Sciatic nerve (tissue), 2 donors: ENCODE data around the gene NFKBIL1. TPM values are rescaled to one million over a fixed set of nuclear protein-coding genes. Genes with fewer than 3 reads are reported as not detected.

ENCODE experiments used
- ATAC-seq: fragments of 200-7000 bp; cut with Tn5 transposase; one replicate; pipeline ENCODE4 v1.9.1; 2020; ENCODE audit warnings: mild to moderate bottlenecking, moderate library complexity
- DNase-seq: peaks from one replicate; pipeline ENCODE4 v3.0.0-alpha.2; 2020; ENCODE audit warnings: low spot score
- intact Hi-C: fragments of 100-400 bp; cut with DNase I; formaldehyde crosslinking; loops from one replicate; pipeline ENCODE4 v1.14.2; 2022
- total RNA-seq: library from RNA; stranded (reverse); fragmentation: NEBNext Ultra II Directional; extraction: Animal tissue kit (Norgen Biotek cat#: 25700); gene quantifications from one replicate; pipeline ENCODE4 v1.2.1, GENCODE V29; 2021
- donor health status: DM: no; HTN: no; CAD: no.
- donor health status: DM: no; HTN: no; CAD: no.

The NFKBIL1 gene
- total RNA-seq, 1 donor from 2014 or later: 23.0 TPM

DNA sequence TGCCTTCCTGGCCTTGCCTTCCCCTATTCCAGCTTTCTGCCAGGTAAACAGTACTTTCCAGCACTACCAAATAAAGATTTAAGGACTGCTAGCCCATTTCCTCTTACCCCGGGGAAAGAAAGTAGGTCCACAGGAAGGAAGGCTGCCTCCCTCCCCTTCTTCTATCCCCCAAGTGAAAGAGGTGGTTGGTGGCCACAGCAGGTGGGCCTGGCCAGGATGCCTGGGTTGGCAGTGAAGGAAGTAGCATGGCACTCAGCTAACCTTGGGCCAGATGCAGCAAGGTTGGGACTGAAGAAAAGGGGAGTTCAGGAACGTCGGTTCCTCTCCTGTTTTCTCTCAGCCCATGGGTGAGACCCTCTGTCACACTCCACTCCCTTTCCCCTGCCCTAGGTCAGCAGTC lies 8.9 kb downstream of the NFKBIL1 start:
- DNase-seq (no peak), ATAC-seq (no peak)
- intact Hi-C loops: no loop called here

DNA sequence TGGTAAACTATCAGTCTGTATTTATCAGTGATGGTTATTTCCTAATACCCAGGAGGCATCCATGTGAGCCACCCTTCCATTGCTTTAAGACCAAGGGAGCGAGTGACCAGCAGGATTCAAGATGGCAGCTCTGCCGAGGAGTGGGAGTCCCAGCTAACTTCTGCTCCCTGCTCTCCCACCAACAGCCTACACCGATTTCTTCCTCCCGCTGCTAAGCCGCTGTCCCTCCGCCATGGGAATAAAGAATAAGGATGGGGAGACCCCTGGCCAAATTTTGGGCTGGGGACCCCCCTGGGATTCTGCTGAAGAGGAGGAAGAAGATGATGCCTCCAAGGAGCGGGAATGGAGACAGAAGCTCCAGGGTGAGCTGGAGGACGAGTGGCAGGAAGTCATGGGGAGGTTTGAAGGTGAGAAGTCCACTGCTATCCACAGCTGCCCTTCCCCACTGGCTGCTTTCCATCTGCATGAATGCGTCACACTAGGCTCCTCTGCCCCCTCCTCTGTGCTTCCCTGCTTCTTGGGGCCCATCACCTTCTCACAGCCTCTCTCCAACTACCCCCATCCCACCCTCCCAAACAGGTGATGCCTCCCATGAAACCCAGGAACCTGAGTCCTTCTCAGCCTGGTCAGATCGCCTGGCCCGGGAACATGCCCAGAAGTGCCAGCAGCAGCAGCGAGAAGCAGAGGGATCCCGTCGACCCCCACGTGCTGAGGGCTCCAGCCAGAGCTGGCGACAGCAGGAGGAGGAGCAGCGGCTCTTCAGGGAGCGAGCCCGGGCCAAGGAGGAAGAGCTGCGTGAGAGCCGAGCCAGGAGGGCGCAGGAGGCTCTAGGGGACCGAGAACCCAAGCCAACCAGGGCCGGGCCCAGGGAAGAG lies 10.3 kb downstream of the NFKBIL1 start:
- ATAC-seq (no peak), DNase-seq (no peak)
- intact Hi-C loops: no loop called here

DNA sequence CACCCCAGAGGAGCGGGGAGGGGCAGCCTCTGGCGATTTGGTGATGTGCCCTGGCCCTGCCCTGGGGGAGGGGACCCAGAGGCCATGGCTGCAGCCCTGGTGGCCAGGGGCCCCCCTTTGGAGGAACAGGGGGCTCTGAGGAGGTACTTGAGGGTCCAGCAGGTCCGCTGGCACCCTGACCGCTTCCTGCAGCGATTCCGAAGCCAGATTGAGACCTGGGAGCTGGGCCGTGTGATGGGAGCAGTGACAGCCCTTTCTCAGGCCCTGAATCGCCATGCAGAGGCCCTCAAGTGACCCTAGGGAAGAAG lies 10.9 kb downstream of the NFKBIL1 start:
- intact Hi-C loops: no loop called here
- ATAC-seq: no peak

DNA sequence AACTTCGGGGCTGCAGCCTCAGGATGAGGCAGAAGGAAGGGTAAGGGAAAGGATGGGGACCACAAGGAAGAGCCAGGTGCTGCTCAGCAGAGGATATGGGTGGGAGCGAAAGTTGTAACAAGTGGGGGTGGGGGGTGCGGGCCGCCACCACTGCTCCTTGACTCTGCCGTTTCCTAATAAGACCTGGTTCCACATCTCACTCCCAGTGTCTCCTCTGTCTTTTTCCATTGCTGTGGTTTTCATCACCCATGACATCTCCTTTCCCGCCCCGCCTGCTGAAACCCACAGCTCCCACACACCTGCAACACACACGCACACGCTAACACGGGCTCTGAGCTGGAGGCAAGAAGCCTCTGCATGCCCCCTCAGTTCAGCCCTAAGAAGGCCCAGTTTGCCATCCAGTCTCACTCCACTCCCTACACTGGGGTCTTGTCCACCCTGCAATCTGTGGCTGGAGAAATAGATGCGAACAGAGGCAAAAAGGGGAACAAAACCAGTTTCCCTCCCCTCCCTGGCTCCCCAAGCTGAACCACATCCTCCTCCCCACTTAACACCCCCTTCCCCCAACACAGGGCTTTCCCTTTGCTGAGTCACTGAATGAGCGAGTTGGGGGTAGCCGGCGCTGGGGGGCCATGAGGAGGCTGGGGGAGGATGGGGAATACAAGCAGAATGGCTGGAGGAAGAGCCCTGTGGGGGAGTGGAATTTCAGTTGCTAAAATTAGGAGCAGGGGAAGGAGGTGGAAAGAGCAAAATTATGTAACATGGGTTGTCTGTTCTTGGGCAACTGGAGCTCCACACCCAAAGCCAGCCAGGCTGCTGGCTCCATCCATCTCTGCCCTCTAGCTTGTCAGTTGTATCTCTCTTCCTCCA lies 11.5 kb downstream of the NFKBIL1 start:
- intact Hi-C loops: no loop called here
- no peak for DNase-seq
- peak; percentile 77 for ATAC-seq

More for the DNA sequence above, 10.9 kb downstream of the NFKBIL1 start:
- no peak for DNase-seq

DNA sequence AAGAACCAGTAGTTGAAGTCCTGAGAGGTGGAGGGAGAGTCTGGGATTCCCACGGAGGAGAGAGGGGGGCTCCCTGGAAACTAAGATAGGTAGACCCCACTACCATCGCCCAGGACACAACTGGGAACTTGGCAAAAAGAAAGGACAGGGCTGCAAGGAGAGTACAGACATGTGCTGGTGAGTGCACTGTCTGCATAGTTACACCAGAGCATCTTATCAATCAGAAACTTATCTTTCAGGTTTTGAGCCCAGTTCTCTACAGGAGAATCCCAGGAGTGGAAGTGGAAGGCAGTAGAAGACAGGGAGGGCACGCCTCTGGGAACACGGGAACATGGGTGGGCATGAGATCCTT lies 12.2 kb downstream of the NFKBIL1 start:
- DNase-seq: no peak
- intact Hi-C loops: no loop called here
- ATAC-seq: no peak

DNA sequence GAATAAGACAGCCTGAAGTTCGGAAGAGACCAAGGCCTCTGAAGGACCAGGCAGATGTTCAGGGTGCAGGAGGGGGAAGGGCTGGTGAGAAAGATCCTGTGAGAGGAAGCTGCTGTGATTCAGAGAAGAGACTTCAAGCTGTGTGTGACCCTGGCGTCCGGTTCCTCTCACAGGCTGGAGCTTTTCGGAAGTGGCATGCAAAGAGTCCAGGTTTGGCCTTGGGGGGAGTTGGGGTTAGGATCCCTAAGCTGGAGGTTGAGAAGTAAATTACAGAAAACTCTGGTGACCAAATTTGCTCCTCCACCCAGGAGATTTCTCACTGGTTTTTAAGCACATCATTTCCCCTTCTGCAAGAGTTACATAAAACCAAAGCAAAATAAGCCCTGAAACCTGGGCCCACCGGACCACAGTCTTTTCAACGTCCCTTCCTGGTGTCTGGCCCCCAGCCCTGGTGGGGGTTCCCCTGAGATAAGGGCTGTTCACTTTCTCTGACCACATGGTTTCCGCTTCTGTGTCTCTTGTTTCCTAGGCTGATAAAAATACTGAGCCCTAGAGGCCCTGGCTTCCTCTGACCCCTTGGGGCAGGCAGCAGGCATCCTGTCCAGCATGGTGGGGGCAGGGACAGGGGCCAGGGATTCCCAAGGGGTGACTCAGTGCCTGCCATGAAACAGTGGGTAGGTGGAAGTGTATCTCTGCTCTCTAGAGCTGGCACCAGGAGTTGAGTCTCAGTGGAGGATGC lies 12.7 kb downstream of the NFKBIL1 start:
- intact Hi-C loops: no loop called here
- no peak for DNase-seq
- peak; percentile 68 for ATAC-seq

DNA sequence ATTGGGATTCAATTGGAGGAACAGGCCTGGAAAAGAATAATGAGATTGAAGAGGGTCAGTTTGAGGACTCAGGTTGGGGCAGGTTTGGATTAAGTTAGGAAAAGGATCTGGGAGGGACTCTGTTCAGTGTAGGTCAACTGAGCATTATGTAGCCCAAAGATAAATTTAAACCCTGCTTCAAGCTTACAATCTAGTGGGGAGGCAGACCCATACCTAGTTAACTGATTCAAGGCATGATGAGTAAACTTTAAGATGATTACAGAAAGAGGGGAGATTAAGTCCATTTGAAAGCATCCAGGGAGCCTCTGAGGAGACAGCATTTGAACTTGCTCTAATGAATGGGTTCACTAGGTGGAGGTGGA lies 13.3 kb downstream of the NFKBIL1 start:
- ATAC-seq: no peak
- intact Hi-C loops: no loop called here
- no peak for DNase-seq

DNA sequence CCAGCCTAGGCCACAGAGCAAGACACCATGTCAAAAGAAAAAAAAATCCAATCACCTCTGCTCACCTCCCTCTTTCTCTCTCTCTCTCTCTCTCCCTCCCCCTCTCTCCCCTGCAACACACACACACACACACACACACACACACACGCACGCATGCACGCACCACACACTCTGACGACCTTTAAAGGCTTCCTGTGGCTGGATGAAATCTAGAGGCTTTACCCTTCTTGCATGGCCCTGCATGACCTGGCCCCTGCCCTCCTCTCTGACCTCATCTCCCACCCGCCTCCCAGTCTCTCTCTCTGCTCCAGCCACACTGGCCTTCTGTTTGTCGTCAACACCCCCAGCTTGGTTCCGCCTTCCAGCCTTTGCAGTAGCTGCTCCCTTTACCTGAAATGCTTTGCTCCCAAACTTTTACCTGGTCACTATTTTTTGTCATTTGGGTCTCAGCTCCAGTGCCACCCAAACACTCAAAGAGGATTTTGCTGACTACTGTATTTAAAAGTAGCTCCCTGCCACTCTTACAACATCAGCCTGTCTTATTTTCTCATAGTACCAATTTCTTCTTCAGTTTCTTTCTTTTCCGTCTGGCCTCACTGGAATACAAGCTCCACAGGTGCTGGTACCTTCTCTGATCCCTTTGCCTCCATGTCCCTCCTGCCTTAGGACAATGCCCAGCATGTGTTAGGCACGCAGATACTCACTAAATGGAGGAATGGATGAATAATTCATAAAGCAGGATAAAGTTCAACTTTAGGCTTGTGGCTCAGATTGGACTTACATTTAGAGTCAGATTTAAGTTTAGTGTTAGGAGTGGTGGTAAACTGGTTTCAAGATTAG lies 20.3 kb downstream of the NFKBIL1 start:
- intact Hi-C loops: no loop called here
- DNase-seq: no peak
- ATAC-seq: no peak

DNA sequence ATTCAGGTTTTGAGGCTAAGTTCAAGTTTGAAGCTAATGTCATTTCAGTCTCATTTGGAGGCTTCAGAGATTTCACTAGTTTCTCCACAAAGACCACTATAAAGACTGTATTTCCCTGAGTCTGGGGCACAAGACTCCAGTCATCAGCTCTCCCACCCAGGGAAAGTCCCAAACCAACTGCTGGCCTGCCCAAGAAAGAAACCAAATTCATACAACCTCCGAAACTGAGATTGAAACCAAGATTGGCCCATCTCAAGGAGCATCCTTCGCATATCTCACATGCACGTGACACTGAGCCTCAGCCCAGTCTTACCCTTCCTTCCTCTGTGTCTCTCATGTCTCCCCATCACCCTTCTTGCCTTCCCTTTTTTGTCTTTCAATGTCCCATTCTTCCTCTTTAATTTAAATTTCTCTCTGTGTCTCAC lies 21.1 kb downstream of the NFKBIL1 start:
- ATAC-seq (peak; percentile 46), DNase-seq (no peak)
- intact Hi-C loops: no loop called here

DNA sequence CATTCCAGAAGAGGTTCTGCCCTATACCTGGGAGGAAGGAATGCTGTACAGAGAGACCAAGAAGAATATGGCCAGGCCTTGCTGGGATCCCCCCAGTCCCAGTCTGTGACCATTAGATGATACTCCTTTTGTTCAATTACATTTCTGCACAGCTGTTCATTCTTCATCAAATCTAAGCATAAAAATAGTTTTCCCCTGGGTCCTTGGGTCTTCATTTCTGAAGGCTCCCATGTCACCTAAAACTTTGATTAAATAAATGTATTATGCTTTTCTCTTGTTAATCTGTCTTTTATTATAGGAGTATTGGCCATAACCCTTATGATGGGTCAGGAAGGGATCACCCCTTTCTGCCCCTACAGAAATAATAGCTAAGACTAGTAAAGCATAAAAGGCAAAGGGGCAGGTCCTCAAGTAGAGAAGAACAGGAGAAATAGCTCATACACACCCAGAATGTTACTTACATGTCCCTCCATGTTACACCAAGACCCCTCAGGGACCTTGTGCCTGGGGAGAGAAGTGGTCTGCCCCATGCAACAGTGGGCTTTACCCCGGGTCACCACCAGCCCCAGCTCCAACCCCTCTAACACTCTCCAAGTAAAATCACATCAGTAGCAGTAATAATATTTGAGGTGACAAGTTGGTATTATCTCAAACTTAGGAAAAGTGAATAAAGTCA lies 22.6 kb downstream of the NFKBIL1 start:
- ATAC-seq: no peak
- DNase-seq: no peak
- intact Hi-C loops: no loop called here

DNA sequence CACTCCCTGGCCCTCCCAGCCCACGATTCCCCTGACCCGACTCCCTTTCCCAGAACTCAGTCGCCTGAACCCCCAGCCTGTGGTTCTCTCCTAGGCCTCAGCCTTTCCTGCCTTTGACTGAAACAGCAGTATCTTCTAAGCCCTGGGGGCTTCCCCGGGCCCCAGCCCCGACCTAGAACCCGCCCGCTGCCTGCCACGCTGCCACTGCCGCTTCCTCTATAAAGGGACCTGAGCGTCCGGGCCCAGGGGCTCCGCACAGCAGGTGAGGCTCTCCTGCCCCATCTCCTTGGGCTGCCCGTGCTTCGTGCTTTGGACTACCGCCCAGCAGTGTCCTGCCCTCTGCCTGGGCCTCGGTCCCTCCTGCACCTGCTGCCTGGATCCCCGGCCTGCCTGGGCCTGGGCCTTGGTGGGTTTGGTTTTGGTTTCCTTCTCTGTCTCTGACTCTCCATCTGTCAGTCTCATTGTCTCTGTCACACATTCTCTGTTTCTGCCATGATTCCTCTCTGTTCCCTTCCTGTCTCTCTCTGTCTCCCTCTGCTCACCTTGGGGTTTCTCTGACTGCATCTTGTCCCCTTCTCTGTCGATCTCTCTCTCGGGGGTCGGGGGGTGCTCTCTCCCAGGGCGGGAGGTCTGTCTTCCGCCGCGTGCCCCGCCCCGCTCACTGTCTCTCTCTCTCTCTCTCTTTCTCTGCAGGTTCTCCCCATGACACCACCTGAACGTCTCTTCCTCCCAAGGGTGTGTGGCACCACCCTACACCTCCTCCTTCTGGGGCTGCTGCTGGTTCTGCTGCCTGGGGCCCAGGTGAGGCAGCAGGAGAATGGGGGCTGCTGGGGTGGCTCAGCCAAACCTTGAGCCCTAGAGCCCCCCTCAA lies 24.9 kb downstream of the NFKBIL1 start, which contains the start of gene LTA:
Gene LTA (plus strand): TSS at position 249 of the 871 bp plus-strand sequence. CDS start 454 bp downstream, at position 703.
- no peak for DNase-seq
- no peak for ATAC-seq
- intact Hi-C loops: no loop called here

DNA sequence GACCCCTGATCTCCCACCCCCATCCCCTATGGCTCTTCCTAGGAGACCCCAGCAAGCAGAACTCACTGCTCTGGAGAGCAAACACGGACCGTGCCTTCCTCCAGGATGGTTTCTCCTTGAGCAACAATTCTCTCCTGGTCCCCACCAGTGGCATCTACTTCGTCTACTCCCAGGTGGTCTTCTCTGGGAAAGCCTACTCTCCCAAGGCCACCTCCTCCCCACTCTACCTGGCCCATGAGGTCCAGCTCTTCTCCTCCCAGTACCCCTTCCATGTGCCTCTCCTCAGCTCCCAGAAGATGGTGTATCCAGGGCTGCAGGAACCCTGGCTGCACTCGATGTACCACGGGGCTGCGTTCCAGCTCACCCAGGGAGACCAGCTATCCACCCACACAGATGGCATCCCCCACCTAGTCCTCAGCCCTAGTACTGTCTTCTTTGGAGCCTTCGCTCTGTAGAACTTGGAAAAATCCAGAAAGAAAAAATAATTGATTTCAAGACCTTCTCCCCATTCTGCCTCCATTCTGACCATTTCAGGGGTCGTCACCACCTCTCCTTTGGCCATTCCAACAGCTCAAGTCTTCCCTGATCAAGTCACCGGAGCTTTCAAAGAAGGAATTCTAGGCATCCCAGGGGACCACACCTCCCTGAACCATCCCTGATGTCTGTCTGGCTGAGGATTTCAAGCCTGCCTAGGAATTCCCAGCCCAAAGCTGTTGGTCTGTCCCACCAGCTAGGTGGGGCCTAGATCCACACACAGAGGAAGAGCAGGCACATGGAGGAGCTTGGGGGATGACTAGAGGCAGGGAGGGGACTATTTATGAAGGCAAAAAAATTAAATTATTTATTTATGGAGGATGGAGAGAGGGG lies 26.1 kb downstream of the NFKBIL1 start:
- intact Hi-C loops: no loop called here
- ATAC-seq (no peak), DNase-seq (no peak)

DNA sequence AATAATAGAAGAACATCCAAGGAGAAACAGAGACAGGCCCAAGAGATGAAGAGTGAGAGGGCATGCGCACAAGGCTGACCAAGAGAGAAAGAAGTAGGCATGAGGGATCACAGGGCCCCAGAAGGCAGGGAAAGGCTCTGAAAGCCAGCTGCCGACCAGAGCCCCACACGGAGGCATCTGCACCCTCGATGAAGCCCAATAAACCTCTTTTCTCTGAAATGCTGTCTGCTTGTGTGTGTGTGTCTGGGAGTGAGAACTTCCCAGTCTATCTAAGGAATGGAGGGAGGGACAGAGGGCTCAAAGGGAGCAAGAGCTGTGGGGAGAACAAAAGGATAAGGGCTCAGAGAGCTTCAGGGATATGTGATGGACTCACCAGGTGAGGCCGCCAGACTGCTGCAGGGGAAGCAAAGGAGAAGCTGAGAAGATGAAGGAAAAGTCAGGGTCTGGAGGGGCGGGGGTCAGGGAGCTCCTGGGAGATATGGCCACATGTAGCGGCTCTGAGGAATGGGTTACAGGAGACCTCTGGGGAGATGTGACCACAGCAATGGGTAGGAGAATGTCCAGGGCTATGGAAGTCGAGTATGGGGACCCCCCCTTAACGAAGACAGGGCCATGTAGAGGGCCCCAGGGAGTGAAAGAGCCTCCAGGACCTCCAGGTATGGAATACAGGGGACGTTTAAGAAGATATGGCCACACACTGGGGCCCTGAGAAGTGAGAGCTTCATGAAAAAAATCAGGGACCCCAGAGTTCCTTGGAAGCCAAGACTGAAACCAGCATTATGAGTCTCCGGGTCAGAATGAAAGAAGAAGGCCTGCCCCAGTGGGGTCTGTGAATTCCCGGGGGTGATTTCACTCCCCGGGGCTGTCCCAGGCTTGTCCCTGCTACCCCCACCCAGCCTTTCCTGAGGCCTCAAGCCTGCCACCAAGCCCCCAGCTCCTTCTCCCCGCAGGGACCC lies 27.0 kb downstream of the NFKBIL1 start:
- intact Hi-C loops: no loop called here
- no peak for DNase-seq
- ATAC-seq: no peak

DNA sequence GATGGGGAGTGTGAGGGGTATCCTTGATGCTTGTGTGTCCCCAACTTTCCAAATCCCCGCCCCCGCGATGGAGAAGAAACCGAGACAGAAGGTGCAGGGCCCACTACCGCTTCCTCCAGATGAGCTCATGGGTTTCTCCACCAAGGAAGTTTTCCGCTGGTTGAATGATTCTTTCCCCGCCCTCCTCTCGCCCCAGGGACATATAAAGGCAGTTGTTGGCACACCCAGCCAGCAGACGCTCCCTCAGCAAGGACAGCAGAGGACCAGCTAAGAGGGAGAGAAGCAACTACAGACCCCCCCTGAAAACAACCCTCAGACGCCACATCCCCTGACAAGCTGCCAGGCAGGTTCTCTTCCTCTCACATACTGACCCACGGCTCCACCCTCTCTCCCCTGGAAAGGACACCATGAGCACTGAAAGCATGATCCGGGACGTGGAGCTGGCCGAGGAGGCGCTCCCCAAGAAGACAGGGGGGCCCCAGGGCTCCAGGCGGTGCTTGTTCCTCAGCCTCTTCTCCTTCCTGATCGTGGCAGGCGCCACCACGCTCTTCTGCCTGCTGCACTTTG lies 28.0 kb downstream of the NFKBIL1 start, which contains the start of gene TNF:
Gene TNF (plus strand): TSS at position 231 of the 567 bp plus-strand sequence. CDS start 177 bp downstream, at position 408.
- ATAC-seq (peak; percentile 64), DNase-seq (no peak)
- intact Hi-C loops: no loop called here
